Esophagus muscularis mucosa (tissue), 4 donors: ENCODE results near the gene AKAP9. TPM values are rescaled to one million over a fixed set of nuclear protein-coding genes. Genes with fewer than 3 reads are reported as not detected.

Experiments
- DNase-seq: peaks from one replicate; pipeline ENCODE4 v3.0.0-alpha.2; 2017; ENCODE audit errors: extremely low spot score
- H3K27ac ChIP-seq, 4 donors: fragments of 200-600 bp; sonication (generic); replicated peaks in 1 of 4; 1 replicate in 3 of 4; 2 replicates in 1 of 4; pipeline ENCODE4 v1.5.1; 2016 to 2019; ENCODE audit warnings: mild to moderate bottlenecking in 1 of 4
- H3K27me3 ChIP-seq, 4 donors: fragments of 200-600 bp; sonication (generic); one replicate each; pipeline versions ENCODE4 v1.5.1 to v1.6.0; 2016 to 2019
- H3K36me3 ChIP-seq, 4 donors: fragments of 200-600 bp; sonication (generic); one replicate each; pipeline ENCODE4 v1.5.1; 2016 to 2019
- H3K4me1 ChIP-seq, 4 donors: fragments of 200-600 bp; sonication (generic); one replicate each; pipeline ENCODE4 v1.5.1; 2016 to 2019
- H3K4me3 ChIP-seq, 4 donors: fragments of 200-600 bp; sonication (generic); 1 replicate in 2 of 4; 2 replicates in 2 of 4; pipeline ENCODE4 v1.5.1; 2016 to 2019; ENCODE audit warnings: mild to moderate bottlenecking in 4 of 4, moderate library complexity in 1 of 4
- H3K9me3 ChIP-seq, 4 donors: fragments of 200-600 bp; sonication (generic); 1 replicate in 3 of 4; 2 replicates in 1 of 4; pipeline ENCODE4 v1.5.1; 2016 to 2019
- CTCF ChIP-seq, 3 experiments: fragments of 200-600 bp in 2 of 3; fragments of 450-650 bp in 1 of 3; sonication (generic) in 2 of 3; IDR thresholded peaks; one replicate each; pipeline ENCODE4 v1.5.1; 2017 to 2019; ENCODE audit warnings: antibody characterized with exemption in 3 of 3, mild to moderate bottlenecking in 2 of 3, moderate library complexity in 1 of 3
- EP300 ChIP-seq: sonication (generic); formaldehyde crosslinking; IDR thresholded peaks from one replicate; pipeline ENCODE4 v1.6.1; 2017; ENCODE audit warnings: antibody characterized with exemption
- POLR2A ChIP-seq: fragments of 450-650 bp; IDR thresholded peaks from one replicate; pipeline ENCODE4 v1.6.1; 2017; ENCODE audit warnings: antibody characterized with exemption, moderate library complexity, mild to moderate bottlenecking, low read depth
- POLR2AphosphoS5 ChIP-seq, 2 donors: sonication (generic); formaldehyde crosslinking; IDR thresholded peaks; one replicate each; pipeline ENCODE4 v1.6.1; 2017; ENCODE audit warnings: antibody characterized with exemption in 2 of 2
- WGBS: methylation state at CpG from one replicate; pipeline ENCODE4 v1.1.5; 2018; 5-methylcytosine and 5-hydroxymethylcytosine counted together
- intact Hi-C: fragments of 100-400 bp; cut with DNase I; formaldehyde crosslinking; loops from one replicate; pipeline ENCODE4 v1.15.1; 2023
- total RNA-seq, 4 donors: library from RNA; depleted of rRNA; stranded (reverse); fragments of >200 nt; gene quantifications; one replicate each; pipeline versions ENCODE4 v1.1.0 to v1.2.1, GENCODE V29; 2016

AKAP9 gene
- total RNA-seq, 4 donors from 2014 or later: 33.6 to 60.2 (median 39.3) TPM

GRCh38 chr7:92042056-92042737 lies 101.5 kb downstream of the AKAP9 start:
- no peak for TF ChIP-seq CTCF (IDR thresholded peaks at IDR 0.05)
- TF ChIP-seq EP300: no peak
- no peak for TF ChIP-seq POLR2AphosphoS5 (IDR thresholded peaks at IDR 0.05)
- no peak for TF ChIP-seq POLR2A
- Histone ChIP-seq H3K27ac (peak overlapping the region in 2 of 4 donors; percentile 34 to 61), H3K4me1 (peaks cover 11 to 33% (median 27%) of the 10 kb centered on the region in 4 donors), H3K27me3 (no peaks in the 10 kb centered on the region), H3K36me3 (peaks cover 16 to 58% (median 35%) of the 10 kb centered on the region in 4 donors), H3K4me3 (no peak overlapping the region), H3K9me3 (no peaks in the 10 kb centered on the region)
- 96% methylated on average over 4 of the region's 4 CpGs for WGBS
- intact Hi-C loops: loop anchor here (10.0 kb wide), 1 partner anchor 97 kb away; the partner anchor contains the start of gene AKAP9
- DNase-seq: no peak

- Histone ChIP-seq H3K36me3 (peaks cover 19 to 67% (median 39%) of the 10 kb centered on the region in 4 donors), H3K4me1 (peaks cover 11 to 25% (median 21%) of the 10 kb centered on the region in 4 donors), H3K9me3 (no peaks in the 10 kb centered on the region), H3K4me3 (no peak overlapping the region), H3K27ac (peak overlapping the region; percentile 53 to 76 (median 60)), H3K27me3 (no peaks in the 10 kb centered on the region)
- DNase-seq: no peak
- intact Hi-C loops: loop anchor here (10.0 kb wide), 1 partner anchor 98 kb away; the partner anchor contains the start of gene AKAP9
- 74% methylated on average over 2 of the region's 2 CpGs for WGBS
- no peak for TF ChIP-seq CTCF (IDR thresholded peaks at IDR 0.05)
- TF ChIP-seq EP300: no peak
- no peak for TF ChIP-seq POLR2A
- TF ChIP-seq POLR2AphosphoS5 (IDR thresholded peaks at IDR 0.05): no peak
Measured at GRCh38 chr7:92043098-92043497, 102.4 kb downstream of the AKAP9 start.

GRCh38 chr7:92043637-92044036 lies 103.0 kb downstream of the AKAP9 start:
- WGBS: 41% methylated on average over 2 of the region's 2 CpGs
- peak overlapping the region; percentile 53 to 76 (median 60) for H3K27ac ChIP-seq
- no peak for TF ChIP-seq CTCF (IDR thresholded peaks at IDR 0.05)

GRCh38 chr7:92044148-92044547 lies 103.5 kb downstream of the AKAP9 start:
- TF ChIP-seq POLR2A (no peak), EP300 (no peak), POLR2AphosphoS5 (IDR thresholded peaks at IDR 0.05) (no peak), CTCF (IDR thresholded peaks at IDR 0.05) (no peak)
- H3K9me3 ChIP-seq: no peaks in the 10 kb centered on the region
- H3K27ac ChIP-seq: peak overlapping the region; percentile 53 to 76 (median 60)
- peaks cover 19 to 68% (median 44%) of the 10 kb centered on the region in 4 donors for H3K36me3 ChIP-seq
- H3K4me1 ChIP-seq: peaks cover 11 to 25% (median 18%) of the 10 kb centered on the region in 4 donors
- WGBS: 38% methylated on average over 3 of the region's 3 CpGs
- DNase-seq: no peak
- intact Hi-C loops: loop anchor here (10.0 kb wide), 1 partner anchor 99 kb away; the partner anchor contains the start of gene AKAP9
- H3K4me3 ChIP-seq: peak overlapping the region in 1 of 4 donors; percentile 21
- H3K27me3 ChIP-seq: no peaks in the 10 kb centered on the region

More at GRCh38 chr7:92043637-92044036, 103.0 kb downstream of the AKAP9 start:
- peaks cover 23 to 68% (median 42%) of the 10 kb centered on the region in 4 donors for H3K36me3 ChIP-seq
- H3K9me3 ChIP-seq: no peaks in the 10 kb centered on the region
- no peaks in the 10 kb centered on the region for H3K27me3 ChIP-seq
- peaks cover 11 to 25% (median 18%) of the 10 kb centered on the region in 4 donors for H3K4me1 ChIP-seq
- DNase-seq: no peak
- H3K4me3 ChIP-seq: peak overlapping the region in 1 of 4 donors; percentile 21
- intact Hi-C loops: loop anchor here (10.0 kb wide), 1 partner anchor 99 kb away; the partner anchor contains the start of gene AKAP9
